Ovary (tissue), 9 donors: ENCODE results near the gene ERH. TPM values are rescaled to one million over a fixed set of nuclear protein-coding genes. Genes with fewer than 3 reads are reported as not detected.

Experiments
- DNase-seq, 5 donors: peaks; one replicate each; pipeline ENCODE4 v3.0.0-alpha.2; 2019 to 2020
- H3K27ac ChIP-seq, 2 donors: fragments of 200-600 bp; one replicate each; pipeline versions ENCODE4 v1.5.1 to v1.8.0; 2019 to 2022
- H3K27me3 ChIP-seq: fragments of 200-600 bp; one replicate; pipeline ENCODE4 v1.8.0; 2022
- H3K36me3 ChIP-seq: fragments of 200-600 bp; sonication (generic); one replicate; pipeline ENCODE4 v1.5.1; 2019
- H3K4me1 ChIP-seq: one replicate; pipeline ENCODE4 v1.8.1; 2013; ENCODE audit warnings: mild to moderate bottlenecking, moderate library complexity; ENCODE audit not compliant: insufficient read depth
- H3K4me3 ChIP-seq: fragments of 200-600 bp; sonication (generic); one replicate; pipeline ENCODE4 v1.5.1; 2017
- H3K9me3 ChIP-seq, 2 donors: fragments of 200-600 bp in 1 of 2; sonication (generic) in 1 of 2; one replicate each; pipeline versions ENCODE4 v1.5.1 to v1.8.1; 2013 to 2019; ENCODE audit warnings: mild to moderate bottlenecking in 1 of 2, moderate library complexity in 1 of 2
- EP300 ChIP-seq: sonication (generic); formaldehyde crosslinking; IDR thresholded peaks from one replicate; pipeline ENCODE4 v1.6.1; 2017; ENCODE audit warnings: antibody characterized with exemption
- POLR2A ChIP-seq: fragments of 450-650 bp; IDR thresholded peaks from one replicate; pipeline ENCODE4 v1.6.1; 2017; ENCODE audit warnings: antibody characterized with exemption, mild to moderate bottlenecking, moderate library complexity
- WGBS, 3 donors: extraction: QIAGEN DNeasy Blood & Tissue Kit in 1 of 3; methylation state at CpG; one replicate each; pipeline versions ENCODE4 v1.1.5 to v1.1.7; 2013 to 2017; 5-methylcytosine and 5-hydroxymethylcytosine counted together
- intact Hi-C, 4 donors: fragments of 100-400 bp; cut with DNase I; formaldehyde crosslinking; loops; one replicate each; pipeline versions ENCODE4 v1.11.0 to v1.15.1; 2022 to 2023
- polyA plus RNA-seq, 2 donors: library from polyadenylated mRNA; stranded (reverse); fragments of 200-250 nt in 1 of 2; fragments of 350-450 nt in 1 of 2; fragmentation: Illumina TruSeq in 1 of 2; extraction: RNeasy Lipid Tissue Mini Kit (QIAGEN cat#74804) in 1 of 2; gene quantifications; one replicate each; pipeline ENCODE4 v1.2.3, GENCODE V29; 2013 to 2014
- total RNA-seq, 7 donors: library from RNA; depleted of rRNA in 2 of 7; stranded (reverse); fragments of >200 nt in 2 of 7; fragmentation: NEBNext Ultra II Directional in 3 of 7; extraction: Animal tissue kit (Norgen Biotek cat#: 25700) in 3 of 7; gene quantifications; one replicate each; pipeline versions ENCODE4 v1.1.0 to v1.2.4, GENCODE V29; 2016 to 2023
- TF ChIP-seq, protein P1 (sequence below), 3 donors: fragments of 450-650 bp in 2 of 3; fragments of 200-600 bp in 1 of 3; IDR thresholded peaks; one replicate each; pipeline versions ENCODE4 v1.5.1 to v1.8.0; 2016 to 2022; ENCODE audit warnings: antibody characterized with exemption in 3 of 3, mild to moderate bottlenecking in 1 of 3
- donor health status: DM: no; HTN: no; CAD: no; lungs with moderate emphysema.
- donor health status: DM: no; HTN: no; CAD: no.
- donor health status: Bipolar disorder and iron deficiency.
- donor health status: DM: yes; HTN: yes; CAD: no.
- donor health status: DM: no; HTN: no; CAD: no.
- donor health status: DM: yes; HTN: yes; CAD: no.

The ERH gene
- total and polyA plus RNA-seq, 9 donors = 64.3 to 206 (median 158) TPM

DNA sequence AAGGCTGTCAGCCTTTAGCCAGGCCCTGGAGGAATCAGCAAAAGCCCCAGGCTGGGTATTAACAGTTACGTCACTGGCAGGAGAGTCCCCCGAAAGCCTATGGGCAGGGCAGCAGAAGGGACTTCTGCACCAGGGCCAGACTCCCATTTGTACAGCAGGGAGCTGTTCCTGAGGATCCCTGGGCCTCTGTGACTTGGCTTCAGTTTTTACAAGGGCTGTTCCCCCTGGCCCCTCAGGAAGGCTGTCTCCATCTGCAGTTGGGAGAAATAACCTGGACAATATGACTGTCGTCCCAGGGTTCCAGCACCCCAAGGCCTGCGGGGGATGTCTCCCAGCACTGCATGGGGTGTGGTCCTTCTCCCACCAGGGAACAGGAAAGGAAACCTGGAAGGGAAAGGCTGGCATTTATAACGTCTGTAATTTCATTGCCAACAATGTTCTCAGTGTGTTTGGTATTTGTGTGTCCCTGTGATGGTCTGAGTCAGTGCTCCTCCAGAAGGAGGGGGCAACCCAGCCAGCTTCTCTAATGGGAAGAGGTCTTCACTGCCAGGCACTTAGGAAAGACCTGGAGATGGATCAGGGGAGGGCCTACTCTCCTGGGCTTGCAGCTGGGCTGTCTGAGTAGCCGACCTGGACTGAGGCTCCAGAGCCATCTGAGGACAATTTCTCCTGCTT lies 42.4 kb downstream of the ERH start:
- Histone ChIP-seq H3K4me3 (no peak overlapping the region), H3K36me3 (no peaks in the 10 kb centered on the region), H3K9me3 (no peaks in the 10 kb centered on the region), H3K27me3 (no peaks in the 10 kb centered on the region), H3K27ac (no peak overlapping the region), H3K4me1 (no peaks in the 10 kb centered on the region)
- peak in 1 of 5 donors; percentile 15 for DNase-seq
- WGBS, 3 donors = 58 to 68% (median 67%) methylated on average over 6 of the region's 6 CpGs
- intact Hi-C loops = loop anchor here in 1 of 4 donors (10.0 kb wide), 1 partner anchor 111 kb away; no protein-coding TSS in a partner anchor
- TF ChIP-seq EP300 (no peak), POLR2A (no peak)

DNA sequence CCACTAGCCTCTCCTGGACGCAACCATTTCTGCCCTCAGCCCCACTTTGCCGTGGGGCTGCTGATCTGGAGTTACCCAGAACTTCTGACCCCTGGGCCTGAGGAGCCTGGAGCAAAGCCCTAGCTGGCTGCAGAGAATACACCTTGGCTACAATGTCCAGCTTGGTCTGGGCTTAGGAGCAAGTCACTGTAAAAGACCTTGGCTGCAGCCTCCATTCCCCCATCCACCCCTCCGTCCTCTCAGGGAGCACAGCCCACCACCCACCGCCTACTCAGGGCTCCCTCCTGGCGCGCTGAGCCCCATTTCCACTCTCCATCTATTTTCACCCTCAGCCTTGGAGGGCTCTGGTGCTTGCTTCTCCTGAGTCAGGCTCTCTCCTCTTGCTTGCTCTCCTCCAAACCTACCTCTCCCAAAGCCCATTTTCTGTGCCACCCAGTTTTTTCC lies 42.9 kb downstream of the ERH start:
- H3K27me3 ChIP-seq = no peaks in the 10 kb centered on the region
- no peaks in the 10 kb centered on the region for H3K36me3 ChIP-seq
- intact Hi-C loops = loop anchor here in 1 of 4 donors (10.0 kb wide), 1 partner anchor 110 kb away; no protein-coding TSS in a partner anchor
- 92 to 99% (median 92%) methylated on average over 6 of the region's 6 CpGs for WGBS, 3 donors
- H3K4me3 ChIP-seq = no peak overlapping the region
- DNase-seq = no peak
- H3K9me3 ChIP-seq = no peaks in the 10 kb centered on the region
- TF ChIP-seq POLR2A (no peak), EP300 (no peak)
- TF ChIP-seq, protein P1, sequence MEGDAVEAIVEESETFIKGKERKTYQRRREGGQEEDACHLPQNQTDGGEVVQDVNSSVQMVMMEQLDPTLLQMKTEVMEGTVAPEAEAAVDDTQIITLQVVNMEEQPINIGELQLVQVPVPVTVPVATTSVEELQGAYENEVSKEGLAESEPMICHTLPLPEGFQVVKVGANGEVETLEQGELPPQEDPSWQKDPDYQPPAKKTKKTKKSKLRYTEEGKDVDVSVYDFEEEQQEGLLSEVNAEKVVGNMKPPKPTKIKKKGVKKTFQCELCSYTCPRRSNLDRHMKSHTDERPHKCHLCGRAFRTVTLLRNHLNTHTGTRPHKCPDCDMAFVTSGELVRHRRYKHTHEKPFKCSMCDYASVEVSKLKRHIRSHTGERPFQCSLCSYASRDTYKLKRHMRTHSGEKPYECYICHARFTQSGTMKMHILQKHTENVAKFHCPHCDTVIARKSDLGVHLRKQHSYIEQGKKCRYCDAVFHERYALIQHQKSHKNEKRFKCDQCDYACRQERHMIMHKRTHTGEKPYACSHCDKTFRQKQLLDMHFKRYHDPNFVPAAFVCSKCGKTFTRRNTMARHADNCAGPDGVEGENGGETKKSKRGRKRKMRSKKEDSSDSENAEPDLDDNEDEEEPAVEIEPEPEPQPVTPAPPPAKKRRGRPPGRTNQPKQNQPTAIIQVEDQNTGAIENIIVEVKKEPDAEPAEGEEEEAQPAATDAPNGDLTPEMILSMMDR (IDR thresholded peaks at IDR 0.05) = no peak
- no peak overlapping the region for H3K27ac ChIP-seq
- no peaks in the 10 kb centered on the region for H3K4me1 ChIP-seq

DNA sequence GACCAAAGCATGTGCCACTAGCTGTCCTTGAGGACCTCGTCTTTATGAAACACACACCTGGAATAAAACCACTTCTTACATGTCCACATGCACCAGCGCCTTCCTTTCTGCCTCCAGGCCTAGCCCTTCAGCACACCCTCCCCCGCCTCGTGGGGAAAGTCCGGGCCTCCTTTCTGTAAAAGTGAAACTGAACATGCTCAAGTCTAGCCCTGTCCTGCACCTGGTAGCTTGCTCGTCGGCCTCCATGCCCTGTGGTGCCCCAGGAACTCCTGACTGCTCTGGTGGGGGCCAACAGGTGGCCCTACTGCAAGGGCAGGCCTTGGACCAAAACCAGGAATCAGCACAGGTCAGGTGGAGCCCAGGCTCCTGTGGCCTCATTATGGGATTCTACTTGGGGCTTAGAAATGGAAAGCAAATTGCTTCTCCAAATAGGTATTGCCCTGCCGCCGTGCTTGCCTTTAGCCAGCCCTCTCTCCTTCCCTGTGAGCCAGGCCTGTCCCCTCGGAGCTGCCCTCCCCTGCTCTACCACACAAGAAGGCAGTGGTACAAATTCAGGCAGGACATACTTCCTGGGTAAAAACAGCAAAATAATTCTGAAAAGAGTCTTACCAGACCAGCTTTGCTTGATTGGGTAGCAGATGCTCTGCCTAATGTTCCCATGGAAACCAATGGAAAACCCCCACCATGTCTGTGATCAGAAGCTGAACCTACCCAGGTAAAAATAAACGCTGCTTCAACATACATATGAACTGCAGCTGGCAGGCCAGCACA lies 43.5 kb downstream of the ERH start:
- H3K9me3 ChIP-seq = no peaks in the 10 kb centered on the region
- no peak overlapping the region for H3K27ac ChIP-seq
- intact Hi-C loops = loop anchor here in 1 of 4 donors (10.0 kb wide), 1 partner anchor 110 kb away; no protein-coding TSS in a partner anchor
- no peak for DNase-seq
- TF ChIP-seq EP300 (no peak), POLR2A (no peak)
- TF ChIP-seq, protein P1 (IDR thresholded peaks at IDR 0.05) = no peak
- no peaks in the 10 kb centered on the region for H3K4me1 ChIP-seq
- no peak overlapping the region for H3K4me3 ChIP-seq
- H3K36me3 ChIP-seq = no peaks in the 10 kb centered on the region
- 65 to 74% (median 68%) methylated on average over 11 of the region's 11 CpGs for WGBS, 3 donors
- H3K27me3 ChIP-seq = no peaks in the 10 kb centered on the region

DNA sequence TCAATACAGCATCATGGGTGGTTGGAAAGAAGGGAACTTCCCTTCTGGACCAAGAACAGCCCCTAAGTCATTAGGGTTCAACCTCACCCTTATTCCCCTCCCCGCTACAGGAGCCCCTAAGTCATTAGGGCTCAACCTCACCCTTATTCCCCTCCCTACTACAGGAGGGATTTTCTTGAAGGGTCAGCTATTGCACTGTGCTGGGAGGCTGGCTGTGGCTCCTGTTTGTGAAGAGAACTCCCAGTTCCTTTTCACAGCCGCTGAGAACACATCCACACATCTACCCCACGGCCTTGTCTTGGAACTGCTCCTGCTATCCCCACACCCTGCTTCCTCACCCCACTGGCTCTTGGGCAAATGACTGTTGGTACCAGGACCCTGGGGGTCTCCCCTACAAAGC lies 44.9 kb downstream of the ERH start:
- no peak overlapping the region for H3K27ac ChIP-seq
- no peaks in the 10 kb centered on the region for H3K36me3 ChIP-seq
- no peaks in the 10 kb centered on the region for H3K27me3 ChIP-seq
- intact Hi-C loops = loop anchor here in 1 of 4 donors (10.0 kb wide), 1 partner anchor 108 kb away; no protein-coding TSS in a partner anchor
- DNase-seq = no peak
- H3K4me1 ChIP-seq = no peaks in the 10 kb centered on the region
- TF ChIP-seq POLR2A (no peak), EP300 (no peak)
- TF ChIP-seq, protein P1 (IDR thresholded peaks at IDR 0.05) = no peak
- H3K9me3 ChIP-seq = no peaks in the 10 kb centered on the region
- 85 to 92% (median 86%) methylated on average over 3 of the region's 3 CpGs for WGBS, 3 donors
- H3K4me3 ChIP-seq = no peak overlapping the region
